Liver (tissue), 9 donors: Measurements from ENCODE around the gene CLCA1. TPM values are rescaled to one million over a fixed set of nuclear protein-coding genes. Genes with fewer than 3 reads are reported as not detected.

Experiments used
- DNase-seq: peaks from one replicate; pipeline ENCODE4 v3.0.0-alpha.2; 2017; ENCODE audit warnings: low spot score
- H3K27ac ChIP-seq, 2 donors: one replicate each; pipeline ENCODE4 v1.7.0; 2013; ENCODE audit warnings: inconsistent platforms in 2 of 2, low read length in 2 of 2, control low read depth in 1 of 2, low read depth in 1 of 2, mild to moderate bottlenecking in 1 of 2
- H3K27me3 ChIP-seq, 4 donors: one replicate each; pipeline versions ENCODE4 v1.6.1 to v1.7.0; 2013; ENCODE audit warnings: low read length in 3 of 4, inconsistent platforms in 1 of 4, mild to moderate bottlenecking in 1 of 4, moderate library complexity in 1 of 4; ENCODE audit not compliant: control insufficient read depth in 4 of 4, insufficient read depth in 4 of 4
- H3K36me3 ChIP-seq, 4 donors: one replicate each; pipeline versions ENCODE4 v1.6.1 to v1.7.0; 2013; ENCODE audit warnings: low read length in 3 of 4, mild to moderate bottlenecking in 3 of 4, low read depth in 1 of 4, moderate library complexity in 1 of 4; ENCODE audit not compliant: control insufficient read depth in 4 of 4, insufficient read depth in 3 of 4
- H3K4me1 ChIP-seq, 4 donors: one replicate each; pipeline versions ENCODE4 v1.6.1 to v1.7.0; 2013; ENCODE audit warnings: low read length in 3 of 4, mild to moderate bottlenecking in 3 of 4, moderate library complexity in 1 of 4; ENCODE audit not compliant: control insufficient read depth in 4 of 4, insufficient read depth in 4 of 4
- H3K4me3 ChIP-seq, 3 donors: one replicate each; pipeline versions ENCODE4 v1.6.1 to v1.7.0; 2013; ENCODE audit warnings: low read length in 3 of 3, control low read depth in 1 of 3, low read depth in 1 of 3, mild to moderate bottlenecking in 1 of 3
- H3K9ac ChIP-seq, 2 donors: one replicate each; pipeline ENCODE4 v1.7.0; 2013; ENCODE audit warnings: low read length in 2 of 2, mild to moderate bottlenecking in 2 of 2, moderate library complexity in 2 of 2, control low read depth in 1 of 2, low read depth in 1 of 2
- H3K9me3 ChIP-seq, 4 donors: one replicate each; pipeline versions ENCODE4 v1.6.1 to v1.7.0; 2013; ENCODE audit warnings: low read length in 3 of 4; ENCODE audit not compliant: control insufficient read depth in 4 of 4
- EGR1 ChIP-seq, 2 donors: IDR thresholded peaks; 2 replicates each; pipeline ENCODE4 v1.6.1; 2016 to 2018; ENCODE audit warnings: antibody characterized with exemption in 2 of 2, low read depth in 2 of 2
- FOXA1 ChIP-seq: IDR thresholded peaks from 2 replicates; pipeline ENCODE4 v1.6.1; 2016; ENCODE audit warnings: antibody characterized with exemption
- FOXA2 ChIP-seq: IDR thresholded peaks from 2 replicates; pipeline ENCODE4 v1.6.1; 2016; ENCODE audit warnings: antibody characterized with exemption
- GABPA ChIP-seq, 2 donors: IDR thresholded peaks in 1 of 2; conservative IDR thresholded peaks in 1 of 2; 2 replicates each; pipeline ENCODE4 v1.6.1; 2016; ENCODE audit warnings: antibody characterized with exemption in 2 of 2, mild to moderate bottlenecking in 1 of 2, moderate library complexity in 1 of 2
- HNF4A ChIP-seq, 2 donors: conservative IDR thresholded peaks; 2 replicates each; pipeline ENCODE4 v1.6.1; 2016; ENCODE audit warnings: antibody characterized with exemption in 2 of 2, mild to moderate bottlenecking in 2 of 2
- HNF4G ChIP-seq: IDR thresholded peaks from 2 replicates; pipeline ENCODE4 v1.6.1; 2016; ENCODE audit warnings: antibody characterized with exemption
- JUND ChIP-seq, 2 donors: IDR thresholded peaks; 2 replicates each; pipeline ENCODE4 v1.6.1; 2016; ENCODE audit warnings: antibody characterized with exemption in 2 of 2
- NR2F2 ChIP-seq: IDR thresholded peaks from 2 replicates; pipeline ENCODE4 v1.6.1; 2016; ENCODE audit warnings: antibody characterized with exemption
- RAD21 ChIP-seq, 2 donors: IDR thresholded peaks; 2 replicates each; pipeline ENCODE4 v1.6.1; 2016; ENCODE audit warnings: antibody characterized with exemption in 2 of 2, mild to moderate bottlenecking in 2 of 2
- RXRA ChIP-seq, 2 donors: IDR thresholded peaks; 2 replicates each; pipeline ENCODE4 v1.6.1; 2017 to 2018; ENCODE audit warnings: antibody characterized with exemption in 2 of 2, mild to moderate bottlenecking in 1 of 2
- SP1 ChIP-seq: IDR thresholded peaks from 2 replicates; pipeline ENCODE4 v1.6.1; 2018; ENCODE audit warnings: antibody characterized with exemption, mild to moderate bottlenecking
- TAF1 ChIP-seq: conservative IDR thresholded peaks from 2 replicates; pipeline ENCODE4 v1.6.1; 2016; ENCODE audit warnings: antibody characterized with exemption, mild to moderate bottlenecking
- YY1 ChIP-seq: IDR thresholded peaks from 2 replicates; pipeline ENCODE4 v1.6.1; 2016; ENCODE audit warnings: antibody characterized with exemption, mild to moderate bottlenecking
- WGBS: extraction: QIAGEN DNeasy Blood & Tissue Kit; methylation state at CpG from one replicate; pipeline ENCODE4 v1.1.7; 2013; 5-methylcytosine and 5-hydroxymethylcytosine counted together
- polyA plus RNA-seq, 2 donors: library from polyadenylated mRNA; stranded (reverse) in 1 of 2; unstranded in 1 of 2; fragments of 200-250 nt in 1 of 2; fragments of >200 nt in 1 of 2; fragmentation: Nextera tagmentation in 1 of 2; extraction: Ambion mirVana in 1 of 2; gene quantifications; one replicate each; pipeline versions ENCODE4 v1.2.1 to v1.2.3, GENCODE V29; 2013 to 2015
- total RNA-seq, 2 donors: library from RNA; depleted of rRNA; stranded (reverse); fragments of >200 nt; gene quantifications; one replicate each; pipeline ENCODE4 v1.2.3, GENCODE V29; 2014
- TF ChIP-seq, protein P1 (sequence below): IDR thresholded peaks from 2 replicates; pipeline ENCODE4 v1.6.1; 2016; ENCODE audit warnings: antibody characterized with exemption
- TF ChIP-seq, protein P2 (sequence below): IDR thresholded peaks from 2 replicates; pipeline ENCODE4 v1.6.1; 2016; ENCODE audit warnings: antibody characterized with exemption
- TF ChIP-seq, protein P3 (sequence below): IDR thresholded peaks from 2 replicates; pipeline ENCODE4 v1.6.1; 2016; ENCODE audit warnings: antibody characterized with exemption, mild to moderate bottlenecking
- TF ChIP-seq, protein P4 (sequence below): IDR thresholded peaks from 2 replicates; pipeline ENCODE4 v1.6.1; 2016; ENCODE audit warnings: antibody characterized with exemption
- TF ChIP-seq, protein P5 (sequence below): fragments of 150-350 bp; IDR thresholded peaks from 2 replicates; pipeline ENCODE4 v1.5.1; 2017; ENCODE audit warnings: improper control_type of control experiment, low read depth, low read length; ENCODE audit not compliant: missing input control
- donor health status: healthy.
- donor health status: healthy.
- donor health status: healthy.
- donor health status: healthy.
- donor health status: healthy.

Gene CLCA1
- total and polyA plus RNA-seq, 4 donors: not detected

DNA sequence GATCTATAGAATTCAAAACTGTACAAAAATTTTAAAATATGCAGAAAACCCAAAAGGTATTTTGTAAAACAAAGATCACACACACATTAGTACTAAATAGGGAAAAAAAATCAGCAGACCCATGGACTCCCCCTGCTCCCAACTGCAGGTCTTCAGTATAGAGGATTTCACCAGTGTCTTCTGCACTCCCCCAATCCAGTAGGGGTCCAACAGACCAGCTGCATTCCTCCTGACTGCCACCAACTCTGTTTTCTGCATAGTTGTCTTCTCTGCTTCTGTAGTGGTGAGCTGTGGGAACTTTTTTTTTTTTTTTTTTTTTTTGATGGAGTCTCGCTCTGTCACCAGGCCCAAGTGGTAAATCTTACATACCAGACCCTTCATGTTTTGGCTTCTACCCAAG lies 22.8 kb upstream of the CLCA1 start (continued):
- TF ChIP-seq, protein P1, sequence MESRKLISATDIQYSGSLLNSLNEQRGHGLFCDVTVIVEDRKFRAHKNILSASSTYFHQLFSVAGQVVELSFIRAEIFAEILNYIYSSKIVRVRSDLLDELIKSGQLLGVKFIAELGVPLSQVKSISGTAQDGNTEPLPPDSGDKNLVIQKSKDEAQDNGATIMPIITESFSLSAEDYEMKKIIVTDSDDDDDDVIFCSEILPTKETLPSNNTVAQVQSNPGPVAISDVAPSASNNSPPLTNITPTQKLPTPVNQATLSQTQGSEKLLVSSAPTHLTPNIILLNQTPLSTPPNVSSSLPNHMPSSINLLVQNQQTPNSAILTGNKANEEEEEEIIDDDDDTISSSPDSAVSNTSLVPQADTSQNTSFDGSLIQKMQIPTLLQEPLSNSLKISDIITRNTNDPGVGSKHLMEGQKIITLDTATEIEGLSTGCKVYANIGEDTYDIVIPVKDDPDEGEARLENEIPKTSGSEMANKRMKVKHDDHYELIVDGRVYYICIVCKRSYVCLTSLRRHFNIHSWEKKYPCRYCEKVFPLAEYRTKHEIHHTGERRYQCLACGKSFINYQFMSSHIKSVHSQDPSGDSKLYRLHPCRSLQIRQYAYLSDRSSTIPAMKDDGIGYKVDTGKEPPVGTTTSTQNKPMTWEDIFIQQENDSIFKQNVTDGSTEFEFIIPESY: no peak

DNA sequence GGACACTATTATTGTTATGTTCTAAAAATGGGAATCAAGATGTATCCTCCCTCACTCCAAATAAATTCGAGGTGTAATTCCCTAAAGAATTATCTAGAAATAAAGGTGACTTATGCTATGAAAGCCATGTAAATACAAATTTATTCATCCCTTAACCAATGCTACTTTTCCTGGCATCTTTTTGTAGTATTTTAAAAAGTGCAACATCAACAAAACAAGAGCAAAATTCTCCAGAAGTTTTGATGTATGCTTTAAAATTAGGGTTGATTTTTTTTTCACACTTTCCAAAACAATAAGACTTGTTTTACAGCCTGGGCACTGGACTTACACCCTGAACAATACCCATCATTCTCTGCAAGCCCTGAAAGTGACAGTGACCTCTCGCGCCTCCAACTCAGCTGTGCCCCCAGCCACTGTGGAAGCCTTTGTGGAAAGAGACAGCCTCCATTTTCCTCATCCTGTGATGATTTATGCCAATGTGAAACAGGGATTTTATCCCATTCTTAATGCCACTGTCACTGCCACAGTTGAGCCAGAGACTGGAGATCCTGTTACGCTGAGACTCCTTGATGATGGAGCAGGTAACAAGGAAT lies 21.4 kb upstream of the CLCA1 start:
- Histone ChIP-seq H3K36me3 (no peaks in the 10 kb centered on the region), H3K27ac (no peak overlapping the region), H3K9me3 (no peaks in the 10 kb centered on the region), H3K4me1 (no peaks in the 10 kb centered on the region), H3K27me3 (no peaks in the 10 kb centered on the region), H3K4me3 (no peak overlapping the region), H3K9ac (no peak overlapping the region)
- TF ChIP-seq TAF1: no peak
- no peak for TF ChIP-seq RAD21 (IDR thresholded peaks at IDR 0.05)
- no peak for TF ChIP-seq YY1
- TF ChIP-seq NR2F2: no peak
- TF ChIP-seq FOXA1: no peak
- no peak for TF ChIP-seq RXRA (IDR thresholded peaks at IDR 0.05)
- TF ChIP-seq SP1: no peak
- TF ChIP-seq FOXA2: no peak
- 66% methylated on average over 4 of the region's 4 CpGs for WGBS
- no peak for DNase-seq

DNA sequence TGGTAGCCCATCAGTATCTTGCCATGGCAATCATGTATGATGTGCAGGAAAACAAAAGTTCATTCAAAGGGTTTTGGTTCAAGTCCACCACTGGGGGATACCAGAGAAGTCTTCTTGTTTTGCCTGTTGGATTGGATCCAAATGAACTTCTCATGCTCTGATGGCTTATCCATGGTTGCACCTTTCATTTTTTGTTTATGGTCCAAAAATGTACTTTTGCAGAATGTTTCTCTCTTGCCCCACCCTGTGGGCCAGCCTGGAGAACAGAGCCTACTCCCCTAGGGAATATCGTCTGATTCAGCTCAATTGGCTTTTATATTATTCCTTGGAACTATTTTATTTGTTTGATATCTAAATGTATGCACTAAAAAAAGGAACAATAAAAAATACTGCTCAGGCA lies 20.1 kb upstream of the CLCA1 start:
- Histone ChIP-seq H3K27ac (no peak overlapping the region), H3K9me3 (no peaks in the 10 kb centered on the region), H3K27me3 (no peaks in the 10 kb centered on the region), H3K4me3 (no peak overlapping the region), H3K4me1 (no peaks in the 10 kb centered on the region), H3K9ac (no peak overlapping the region), H3K36me3 (no peaks in the 10 kb centered on the region)
- TF ChIP-seq, protein P2, sequence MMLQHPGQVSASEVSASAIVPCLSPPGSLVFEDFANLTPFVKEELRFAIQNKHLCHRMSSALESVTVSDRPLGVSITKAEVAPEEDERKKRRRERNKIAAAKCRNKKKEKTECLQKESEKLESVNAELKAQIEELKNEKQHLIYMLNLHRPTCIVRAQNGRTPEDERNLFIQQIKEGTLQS: no peak
- TF ChIP-seq FOXA2 (no peak), RXRA (IDR thresholded peaks at IDR 0.05) (no peak), EGR1 (IDR thresholded peaks at IDR 0.05; ENCODE audit: low read depth in 2 of 2) (no peak), GABPA (IDR thresholded peaks at IDR 0.05 in 1 of 2, conservative IDR thresholded peaks at IDR 0.05 in 1 of 2) (no peak), SP1 (no peak), HNF4G (no peak), HNF4A (conservative IDR thresholded peaks at IDR 0.05) (no peak), NR2F2 (no peak), RAD21 (IDR thresholded peaks at IDR 0.05) (no peak), YY1 (no peak), TAF1 (no peak), FOXA1 (no peak), JUND (IDR thresholded peaks at IDR 0.05) (no peak)
- TF ChIP-seq, protein P3, sequence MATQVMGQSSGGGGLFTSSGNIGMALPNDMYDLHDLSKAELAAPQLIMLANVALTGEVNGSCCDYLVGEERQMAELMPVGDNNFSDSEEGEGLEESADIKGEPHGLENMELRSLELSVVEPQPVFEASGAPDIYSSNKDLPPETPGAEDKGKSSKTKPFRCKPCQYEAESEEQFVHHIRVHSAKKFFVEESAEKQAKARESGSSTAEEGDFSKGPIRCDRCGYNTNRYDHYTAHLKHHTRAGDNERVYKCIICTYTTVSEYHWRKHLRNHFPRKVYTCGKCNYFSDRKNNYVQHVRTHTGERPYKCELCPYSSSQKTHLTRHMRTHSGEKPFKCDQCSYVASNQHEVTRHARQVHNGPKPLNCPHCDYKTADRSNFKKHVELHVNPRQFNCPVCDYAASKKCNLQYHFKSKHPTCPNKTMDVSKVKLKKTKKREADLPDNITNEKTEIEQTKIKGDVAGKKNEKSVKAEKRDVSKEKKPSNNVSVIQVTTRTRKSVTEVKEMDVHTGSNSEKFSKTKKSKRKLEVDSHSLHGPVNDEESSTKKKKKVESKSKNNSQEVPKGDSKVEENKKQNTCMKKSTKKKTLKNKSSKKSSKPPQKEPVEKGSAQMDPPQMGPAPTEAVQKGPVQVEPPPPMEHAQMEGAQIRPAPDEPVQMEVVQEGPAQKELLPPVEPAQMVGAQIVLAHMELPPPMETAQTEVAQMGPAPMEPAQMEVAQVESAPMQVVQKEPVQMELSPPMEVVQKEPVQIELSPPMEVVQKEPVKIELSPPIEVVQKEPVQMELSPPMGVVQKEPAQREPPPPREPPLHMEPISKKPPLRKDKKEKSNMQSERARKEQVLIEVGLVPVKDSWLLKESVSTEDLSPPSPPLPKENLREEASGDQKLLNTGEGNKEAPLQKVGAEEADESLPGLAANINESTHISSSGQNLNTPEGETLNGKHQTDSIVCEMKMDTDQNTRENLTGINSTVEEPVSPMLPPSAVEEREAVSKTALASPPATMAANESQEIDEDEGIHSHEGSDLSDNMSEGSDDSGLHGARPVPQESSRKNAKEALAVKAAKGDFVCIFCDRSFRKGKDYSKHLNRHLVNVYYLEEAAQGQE: no peak
- TF ChIP-seq, protein P4, sequence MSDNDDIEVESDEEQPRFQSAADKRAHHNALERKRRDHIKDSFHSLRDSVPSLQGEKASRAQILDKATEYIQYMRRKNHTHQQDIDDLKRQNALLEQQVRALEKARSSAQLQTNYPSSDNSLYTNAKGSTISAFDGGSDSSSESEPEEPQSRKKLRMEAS: no peak
- TF ChIP-seq, protein P5, sequence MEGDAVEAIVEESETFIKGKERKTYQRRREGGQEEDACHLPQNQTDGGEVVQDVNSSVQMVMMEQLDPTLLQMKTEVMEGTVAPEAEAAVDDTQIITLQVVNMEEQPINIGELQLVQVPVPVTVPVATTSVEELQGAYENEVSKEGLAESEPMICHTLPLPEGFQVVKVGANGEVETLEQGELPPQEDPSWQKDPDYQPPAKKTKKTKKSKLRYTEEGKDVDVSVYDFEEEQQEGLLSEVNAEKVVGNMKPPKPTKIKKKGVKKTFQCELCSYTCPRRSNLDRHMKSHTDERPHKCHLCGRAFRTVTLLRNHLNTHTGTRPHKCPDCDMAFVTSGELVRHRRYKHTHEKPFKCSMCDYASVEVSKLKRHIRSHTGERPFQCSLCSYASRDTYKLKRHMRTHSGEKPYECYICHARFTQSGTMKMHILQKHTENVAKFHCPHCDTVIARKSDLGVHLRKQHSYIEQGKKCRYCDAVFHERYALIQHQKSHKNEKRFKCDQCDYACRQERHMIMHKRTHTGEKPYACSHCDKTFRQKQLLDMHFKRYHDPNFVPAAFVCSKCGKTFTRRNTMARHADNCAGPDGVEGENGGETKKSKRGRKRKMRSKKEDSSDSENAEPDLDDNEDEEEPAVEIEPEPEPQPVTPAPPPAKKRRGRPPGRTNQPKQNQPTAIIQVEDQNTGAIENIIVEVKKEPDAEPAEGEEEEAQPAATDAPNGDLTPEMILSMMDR: no peak
- TF ChIP-seq, protein P1: no peak
- no peak for DNase-seq
- WGBS: 75% methylated on average over 1 of the region's 1 CpG
